Kidney epithelial cell (primary cell): ENCODE results near the gene HMGXB4. TPM values are rescaled to one million over a fixed set of nuclear protein-coding genes. Genes with fewer than 3 reads are reported as not detected.

ENCODE experiments used
- DNase-seq: peaks from one replicate; pipeline ENCODE4 v3.0.0-alpha.2; 2010; ENCODE audit warnings: low read depth
- H3K27me3 ChIP-seq: 2 replicates; pipeline ENCODE4 v1.6.0; 2011; ENCODE audit warnings: low read length; ENCODE audit not compliant: control insufficient read depth, insufficient read depth
- H3K36me3 ChIP-seq: 2 replicates; pipeline ENCODE4 v1.5.1; 2011; ENCODE audit warnings: low read length; ENCODE audit not compliant: control insufficient read depth, insufficient read depth
- H3K4me3 ChIP-seq: 2 replicates; pipeline ENCODE4 v1.5.1; 2011; ENCODE audit warnings: low read depth, mild to moderate bottlenecking, control low read depth, low read length
- total RNA-seq: library from RNA; depleted of rRNA; stranded (reverse); fragments of >200 nt; gene quantifications from 2 replicates; pipeline ENCODE4 v1.2.3, GENCODE V29; 2015
- TF ChIP-seq, protein P1 (sequence below): IDR thresholded peaks from 2 replicates; pipeline ENCODE4 v1.5.1; 2011; ENCODE audit warnings: mild to moderate bottlenecking, moderate library complexity, low read length, control low read depth, inconsistent platforms; ENCODE audit not compliant: insufficient read depth, poor library complexity, severe bottlenecking

HMGXB4 gene
- total RNA-seq, 1 donor from 2014 or later: 23.4 TPM

DNA sequence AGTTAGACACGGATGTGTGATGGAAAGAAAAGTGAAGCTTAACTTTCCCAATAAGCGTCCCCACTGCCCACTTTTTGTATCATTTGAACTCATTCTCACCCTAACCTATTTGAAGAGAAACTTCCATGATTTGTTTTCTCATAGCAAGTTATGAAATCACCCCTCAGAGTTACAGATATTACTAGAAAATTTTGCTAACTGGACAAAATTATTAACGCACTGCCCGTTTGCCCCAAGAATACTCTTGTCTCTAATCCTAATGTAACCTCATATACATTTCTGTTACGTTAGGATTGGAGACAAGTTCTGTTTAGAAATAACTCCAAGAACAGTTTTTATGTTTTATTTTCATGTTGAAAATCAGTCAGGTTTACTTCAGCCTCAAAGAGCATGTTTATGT, 67.9 kb downstream of the HMGXB4 start:
- Histone ChIP-seq H3K4me3 (no peak overlapping the region), H3K27me3 (no peaks in the 10 kb centered on the region), H3K36me3 (peaks cover 11% of the 10 kb centered on the region)
- TF ChIP-seq, protein P1, sequence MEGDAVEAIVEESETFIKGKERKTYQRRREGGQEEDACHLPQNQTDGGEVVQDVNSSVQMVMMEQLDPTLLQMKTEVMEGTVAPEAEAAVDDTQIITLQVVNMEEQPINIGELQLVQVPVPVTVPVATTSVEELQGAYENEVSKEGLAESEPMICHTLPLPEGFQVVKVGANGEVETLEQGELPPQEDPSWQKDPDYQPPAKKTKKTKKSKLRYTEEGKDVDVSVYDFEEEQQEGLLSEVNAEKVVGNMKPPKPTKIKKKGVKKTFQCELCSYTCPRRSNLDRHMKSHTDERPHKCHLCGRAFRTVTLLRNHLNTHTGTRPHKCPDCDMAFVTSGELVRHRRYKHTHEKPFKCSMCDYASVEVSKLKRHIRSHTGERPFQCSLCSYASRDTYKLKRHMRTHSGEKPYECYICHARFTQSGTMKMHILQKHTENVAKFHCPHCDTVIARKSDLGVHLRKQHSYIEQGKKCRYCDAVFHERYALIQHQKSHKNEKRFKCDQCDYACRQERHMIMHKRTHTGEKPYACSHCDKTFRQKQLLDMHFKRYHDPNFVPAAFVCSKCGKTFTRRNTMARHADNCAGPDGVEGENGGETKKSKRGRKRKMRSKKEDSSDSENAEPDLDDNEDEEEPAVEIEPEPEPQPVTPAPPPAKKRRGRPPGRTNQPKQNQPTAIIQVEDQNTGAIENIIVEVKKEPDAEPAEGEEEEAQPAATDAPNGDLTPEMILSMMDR: no peak
- no peak for DNase-seq

DNA sequence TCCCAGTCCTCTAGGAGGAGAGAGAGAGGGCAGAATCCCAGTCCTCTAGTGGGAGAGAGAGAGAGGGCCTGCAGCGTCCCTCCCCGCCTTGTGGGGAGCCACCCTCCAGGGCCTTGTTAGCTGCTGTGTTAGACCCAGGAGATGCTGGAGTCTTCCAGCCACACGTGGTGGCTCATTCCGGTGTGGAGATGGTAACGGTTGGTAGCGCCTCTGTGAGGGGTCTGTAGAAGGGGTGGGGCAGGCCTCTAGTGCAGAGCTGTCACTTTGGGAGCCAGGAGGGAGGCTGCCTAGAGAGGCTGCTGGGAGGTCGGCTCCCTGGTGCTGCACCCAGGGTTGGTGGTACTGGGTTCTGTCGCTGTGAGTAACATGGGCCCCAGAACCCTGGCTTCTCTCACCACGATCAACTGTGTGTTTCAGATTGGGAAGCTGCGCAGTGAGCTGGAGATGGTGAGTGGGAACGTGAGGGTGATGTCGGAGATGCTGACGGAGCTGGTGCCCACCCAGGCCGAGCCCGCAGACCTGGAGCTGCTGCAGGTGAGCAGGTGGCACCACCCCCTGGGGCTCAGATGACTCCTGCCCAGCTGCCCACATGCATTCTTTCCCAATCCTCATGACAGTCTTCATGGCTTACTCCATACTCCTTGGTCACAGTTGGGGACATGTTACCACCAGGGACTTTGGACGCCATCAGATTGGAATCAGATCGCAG, 69.7 kb downstream of the HMGXB4 start:
- Histone ChIP-seq H3K36me3 (peaks cover 10% of the 10 kb centered on the region), H3K27me3 (no peaks in the 10 kb centered on the region), H3K4me3 (no peak overlapping the region)
- TF ChIP-seq, protein P1: no peak
- no peak for DNase-seq

DNA sequence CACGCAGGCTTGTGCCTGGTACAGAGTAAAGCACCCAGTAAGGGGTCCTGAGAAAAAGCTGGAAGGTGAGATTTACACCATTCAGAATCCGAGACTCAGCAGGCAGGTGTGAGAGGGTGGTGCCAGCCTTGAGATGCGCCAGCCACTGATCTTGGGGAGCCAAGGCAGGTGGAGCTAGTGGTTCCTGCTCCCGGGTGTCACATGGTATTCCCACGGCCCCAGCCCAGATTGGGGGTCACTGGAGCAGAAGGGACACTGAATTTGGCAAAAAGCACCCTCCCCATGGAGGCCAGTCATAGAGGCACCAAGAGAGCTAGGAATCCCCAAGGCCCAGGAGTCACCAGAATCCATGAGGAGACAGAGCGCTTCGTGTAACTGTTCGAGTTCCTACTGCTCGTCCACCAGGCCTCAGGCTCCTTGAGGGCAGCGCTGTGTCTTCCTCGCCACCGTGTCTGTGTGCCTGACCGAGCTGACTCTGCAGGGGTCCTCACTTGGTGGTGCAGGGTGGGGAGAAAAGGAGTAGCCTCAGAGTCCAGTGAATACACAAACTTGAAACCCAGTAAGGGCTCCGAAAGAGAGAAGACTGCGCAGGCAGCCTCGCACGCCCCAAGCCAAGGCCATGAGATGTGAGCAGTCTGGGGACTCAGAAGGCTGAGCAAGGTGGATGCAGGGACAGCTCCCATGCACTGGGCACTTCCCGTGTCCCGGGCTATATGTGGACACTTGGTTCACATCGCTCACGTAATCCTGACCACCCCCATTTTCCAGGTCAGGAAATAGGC, 70.6 kb downstream of the HMGXB4 start:
- no peak for DNase-seq
- peaks cover 7% of the 10 kb centered on the region for H3K36me3 ChIP-seq
- TF ChIP-seq, protein P1: no peak
- H3K27me3 ChIP-seq: no peaks in the 10 kb centered on the region
- no peak overlapping the region for H3K4me3 ChIP-seq

DNA sequence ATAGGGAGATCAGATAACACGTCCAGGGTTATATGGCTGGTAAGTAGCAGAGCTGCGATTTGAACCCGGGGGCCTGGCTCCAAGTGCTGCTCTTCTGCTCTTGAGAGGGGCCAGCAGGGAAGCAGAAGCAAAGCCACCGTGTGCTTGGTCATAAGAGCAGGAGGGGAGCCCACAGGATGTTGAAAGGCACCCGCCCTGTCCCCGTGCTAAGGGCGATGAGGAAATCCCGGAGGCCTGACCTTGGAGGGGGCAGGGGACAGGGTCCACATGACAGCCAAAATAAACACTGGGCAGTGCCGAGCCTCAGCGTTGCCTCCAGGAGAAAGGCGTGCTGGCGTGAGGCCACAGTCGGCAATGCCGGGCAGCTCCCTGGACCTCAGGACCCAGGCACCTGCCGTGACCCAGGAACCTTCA, 71.2 kb downstream of the HMGXB4 start:
- Histone ChIP-seq H3K27me3 (no peaks in the 10 kb centered on the region), H3K4me3 (no peak overlapping the region), H3K36me3 (peaks cover 7% of the 10 kb centered on the region)
- DNase-seq: no peak
- TF ChIP-seq, protein P1: no peak

DNA sequence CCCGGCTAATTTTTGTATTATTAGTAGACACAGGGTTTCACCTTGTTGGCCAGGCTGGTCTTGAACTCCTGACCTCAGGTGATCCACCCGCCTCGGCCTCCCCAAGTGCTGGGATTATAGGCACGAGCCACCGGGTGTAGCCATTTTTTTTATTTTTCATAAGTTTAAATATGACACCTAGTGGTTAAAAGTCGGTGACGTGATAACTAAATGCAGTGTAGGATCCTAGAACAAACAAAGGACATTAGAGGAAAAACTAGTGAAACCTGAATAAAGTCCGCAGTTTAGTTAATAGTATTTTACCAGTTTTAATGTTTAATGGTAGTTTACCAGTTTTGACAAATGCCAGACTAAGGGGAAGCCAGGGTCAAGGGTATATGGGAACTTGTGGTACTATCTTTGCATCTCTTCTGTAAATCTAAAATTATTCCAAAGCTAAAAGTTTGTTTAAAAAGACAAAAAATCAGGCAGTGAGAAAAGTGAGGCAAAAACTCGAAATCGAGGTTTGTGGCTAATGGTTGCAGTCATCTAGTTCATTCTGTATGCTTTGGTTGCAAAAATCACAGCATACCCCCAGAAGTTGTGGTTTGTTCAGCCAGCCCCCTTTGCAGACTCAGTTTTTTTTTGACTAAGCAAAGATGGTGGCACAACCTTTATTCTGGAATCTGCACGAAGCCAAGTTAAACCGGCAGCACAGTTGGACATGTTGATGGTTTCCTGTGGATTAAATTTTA, 72.0 kb downstream of the HMGXB4 start:
- DNase-seq: no peak
- Histone ChIP-seq H3K4me3 (no peak overlapping the region), H3K27me3 (no peaks in the 10 kb centered on the region), H3K36me3 (peaks cover 7% of the 10 kb centered on the region)
- TF ChIP-seq, protein P1: no peak
